Measurements from ENCODE around the gene CAB39.

Gene CAB39

GRCh38 chr2:230816735-230817134 lies 104.1 kb downstream of the CAB39 start:
- H3K27ac ChIP-seq = no peak overlapping the region
- peaks cover 32% of the 10 kb centered on the region for H3K36me3 ChIP-seq (ENCODE audit: insufficient read depth, low read length)
- no peak overlapping the region for H3K4me3 ChIP-seq
- no peak for DNase-seq (ENCODE audit: low read depth, low spot score)
- H3K9me3 ChIP-seq (ENCODE audit: low read depth, low read length) = no peaks in the 10 kb centered on the region
- TF ChIP-seq EZH2 (IDR thresholded peaks at IDR 0.05) (no peak), FOXP2 (optimal IDR thresholded peaks at IDR 0.05; ENCODE audit: control extremely low read depth, extremely low read length, insufficient read depth) (no peak), POLR2AphosphoS5 (IDR thresholded peaks at IDR 0.05; ENCODE audit: borderline replicate concordance, low read depth, low read length) (no peak)
- H3K9ac ChIP-seq (ENCODE audit: insufficient read length) = no peak overlapping the region

- H3K27ac ChIP-seq = no peak overlapping the region
- H3K36me3 ChIP-seq (ENCODE audit: insufficient read depth, low read length) = peaks cover 14% of the 10 kb centered on the region
- no peak overlapping the region for H3K4me3 ChIP-seq
- H3K9me3 ChIP-seq (ENCODE audit: low read depth, low read length) = no peaks in the 10 kb centered on the region
- no peak overlapping the region for H3K9ac ChIP-seq (ENCODE audit: insufficient read length)
- DNase-seq (ENCODE audit: low read depth, low spot score) = no peak
- no peak for TF ChIP-seq EZH2 (IDR thresholded peaks at IDR 0.05)
- no peak for TF ChIP-seq FOXP2 (optimal IDR thresholded peaks at IDR 0.05; ENCODE audit: control extremely low read depth, extremely low read length, insufficient read depth)
- no peak for TF ChIP-seq POLR2AphosphoS5 (IDR thresholded peaks at IDR 0.05; ENCODE audit: borderline replicate concordance, low read depth, low read length)
These were observed 106.8 kb downstream of the CAB39 start for GRCh38 chr2:230819433-230819832.

GRCh38 chr2:230821261-230821990 lies 108.8 kb downstream of the CAB39 start:
- H3K9ac ChIP-seq (ENCODE audit: insufficient read length) = no peak overlapping the region
- TF ChIP-seq EZH2 (IDR thresholded peaks at IDR 0.05) (no peak), POLR2AphosphoS5 (IDR thresholded peaks at IDR 0.05; ENCODE audit: borderline replicate concordance, low read depth, low read length) (no peak), FOXP2 (optimal IDR thresholded peaks at IDR 0.05; ENCODE audit: control extremely low read depth, extremely low read length, insufficient read depth) (no peak)
- H3K9me3 ChIP-seq (ENCODE audit: low read depth, low read length) = no peaks in the 10 kb centered on the region
- H3K4me3 ChIP-seq = no peak overlapping the region
- no peak for DNase-seq (ENCODE audit: low read depth, low spot score)
- H3K36me3 ChIP-seq (ENCODE audit: insufficient read depth, low read length) = peaks cover 14% of the 10 kb centered on the region
- H3K27ac ChIP-seq = no peak overlapping the region

DNA sequence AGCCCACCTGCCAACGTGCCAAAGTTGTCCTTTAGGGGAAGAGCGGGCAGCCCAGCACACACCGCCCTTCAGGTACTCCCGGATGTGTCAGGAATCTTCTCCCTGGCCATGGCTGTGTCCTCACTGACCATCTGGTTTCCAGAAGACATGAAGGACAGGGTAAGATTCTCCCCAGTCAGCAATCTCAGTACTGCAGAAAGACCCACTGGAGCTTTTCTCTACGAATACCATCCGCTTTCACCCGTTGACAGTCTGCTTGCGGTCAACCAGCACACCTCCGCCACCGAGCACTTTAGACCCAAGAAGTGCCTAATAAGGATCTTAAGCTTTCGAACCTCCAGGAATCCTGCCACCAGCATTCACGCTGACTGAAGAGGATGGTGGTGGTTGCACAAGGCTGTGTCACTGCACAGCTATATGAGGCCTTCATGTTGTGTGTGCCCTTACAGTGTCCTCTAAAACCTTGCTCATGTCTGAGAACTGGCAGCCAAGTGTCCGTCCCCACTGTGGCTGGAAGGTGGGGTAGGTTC lies 109.4 kb downstream of the CAB39 start:
- no peak overlapping the region for H3K9ac ChIP-seq (ENCODE audit: insufficient read length)
- TF ChIP-seq FOXP2 (optimal IDR thresholded peaks at IDR 0.05; ENCODE audit: control extremely low read depth, extremely low read length, insufficient read depth) (no peak), POLR2AphosphoS5 (IDR thresholded peaks at IDR 0.05; ENCODE audit: borderline replicate concordance, low read depth, low read length) (no peak), EZH2 (IDR thresholded peaks at IDR 0.05) (no peak)
- DNase-seq (ENCODE audit: low read depth, low spot score) = no peak

DNA sequence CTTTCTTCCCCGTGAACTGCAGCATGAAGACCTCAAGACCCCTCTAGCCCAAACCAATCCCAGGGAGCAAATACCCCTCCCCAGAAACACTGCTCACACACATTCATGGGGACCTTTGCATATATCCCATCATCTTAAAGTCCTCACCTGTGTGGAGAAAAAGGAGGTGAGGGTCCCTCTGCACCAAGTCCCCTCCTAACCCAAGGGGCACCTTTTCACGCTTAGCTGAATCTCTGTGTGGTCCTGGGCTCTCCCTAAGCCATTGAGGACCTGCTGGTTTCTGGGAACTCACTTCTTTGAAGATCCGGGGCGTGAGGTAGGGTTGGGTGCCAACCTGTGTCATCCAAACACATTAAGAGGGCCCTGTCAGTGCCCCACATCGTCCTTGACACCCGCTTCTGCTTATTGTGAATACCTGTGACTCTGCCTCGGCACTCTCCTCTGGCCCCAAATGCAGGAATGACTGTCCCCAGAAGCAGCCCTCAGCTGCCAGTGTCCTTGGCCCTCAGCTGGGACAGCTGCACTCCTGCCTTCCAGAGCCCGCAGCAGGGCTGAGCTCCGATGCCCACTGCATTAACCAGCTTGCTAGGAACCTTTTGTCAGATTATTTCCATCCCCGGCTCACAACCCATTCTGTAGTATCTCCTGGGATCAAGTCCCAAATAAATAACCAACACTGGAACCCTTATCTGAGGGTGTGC lies 110.8 kb downstream of the CAB39 start:
- TF ChIP-seq FOXP2 (optimal IDR thresholded peaks at IDR 0.05; ENCODE audit: control extremely low read depth, extremely low read length, insufficient read depth) (no peak), EZH2 (IDR thresholded peaks at IDR 0.05) (no peak), POLR2AphosphoS5 (IDR thresholded peaks at IDR 0.05; ENCODE audit: borderline replicate concordance, low read depth, low read length) (no peak)
- no peak overlapping the region for H3K27ac ChIP-seq
- no peaks in the 10 kb centered on the region for H3K9me3 ChIP-seq (ENCODE audit: low read depth, low read length)
- peaks cover 6% of the 10 kb centered on the region for H3K36me3 ChIP-seq (ENCODE audit: insufficient read depth, low read length)
- no peak overlapping the region for H3K9ac ChIP-seq (ENCODE audit: insufficient read length)
- no peak for DNase-seq (ENCODE audit: low read depth, low spot score)
- no peak overlapping the region for H3K4me3 ChIP-seq

More for the DNA sequence above, 109.4 kb downstream of the CAB39 start:
- H3K9me3 ChIP-seq (ENCODE audit: low read depth, low read length) = no peaks in the 10 kb centered on the region
- H3K4me3 ChIP-seq = no peak overlapping the region
- H3K27ac ChIP-seq = no peak overlapping the region
- peaks cover 14% of the 10 kb centered on the region for H3K36me3 ChIP-seq (ENCODE audit: insufficient read depth, low read length)

- peak overlapping the region; percentile 55 for H3K4me3 ChIP-seq
- H3K27ac ChIP-seq = no peak overlapping the region
- TF ChIP-seq POLR2AphosphoS5 (IDR thresholded peaks at IDR 0.05; ENCODE audit: borderline replicate concordance, low read depth, low read length) (no peak), FOXP2 (optimal IDR thresholded peaks at IDR 0.05; ENCODE audit: control extremely low read depth, extremely low read length, insufficient read depth) (no peak), EZH2 (IDR thresholded peaks at IDR 0.05) (no peak)
- peak; percentile 89 for DNase-seq (ENCODE audit: low read depth, low spot score)
- no peaks in the 10 kb centered on the region for H3K9me3 ChIP-seq (ENCODE audit: low read depth, low read length)
- H3K36me3 ChIP-seq (ENCODE audit: insufficient read depth, low read length) = no peaks in the 10 kb centered on the region
- no peak overlapping the region for H3K9ac ChIP-seq (ENCODE audit: insufficient read length)
These were observed 111.8 kb downstream of the CAB39 start for GRCh38 chr2:230824406-230824978.

DNA sequence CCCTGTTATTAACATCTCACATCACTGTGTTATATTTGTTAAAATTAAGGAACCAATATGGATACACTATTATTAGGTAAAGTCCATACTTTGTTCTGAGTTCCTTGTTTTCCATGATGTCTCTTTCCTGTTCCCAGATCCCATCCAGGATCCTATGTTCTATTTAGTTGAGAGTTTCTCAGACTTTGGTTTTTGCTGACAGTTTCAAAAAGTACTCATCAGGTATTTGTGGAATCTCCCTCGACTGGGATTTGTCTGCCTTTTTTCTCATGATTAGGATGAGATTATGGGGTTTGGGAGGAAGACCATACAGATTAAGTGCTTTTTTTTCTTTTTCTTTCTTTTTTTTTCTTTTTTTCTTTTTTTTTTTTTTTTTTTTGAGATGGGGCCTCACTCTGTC lies 112.7 kb downstream of the CAB39 start:
- no peaks in the 10 kb centered on the region for H3K36me3 ChIP-seq (ENCODE audit: insufficient read depth, low read length)
- TF ChIP-seq FOXP2 (optimal IDR thresholded peaks at IDR 0.05; ENCODE audit: control extremely low read depth, extremely low read length, insufficient read depth) (no peak), POLR2AphosphoS5 (IDR thresholded peaks at IDR 0.05; ENCODE audit: borderline replicate concordance, low read depth, low read length) (no peak), EZH2 (IDR thresholded peaks at IDR 0.05) (no peak)

DNA sequence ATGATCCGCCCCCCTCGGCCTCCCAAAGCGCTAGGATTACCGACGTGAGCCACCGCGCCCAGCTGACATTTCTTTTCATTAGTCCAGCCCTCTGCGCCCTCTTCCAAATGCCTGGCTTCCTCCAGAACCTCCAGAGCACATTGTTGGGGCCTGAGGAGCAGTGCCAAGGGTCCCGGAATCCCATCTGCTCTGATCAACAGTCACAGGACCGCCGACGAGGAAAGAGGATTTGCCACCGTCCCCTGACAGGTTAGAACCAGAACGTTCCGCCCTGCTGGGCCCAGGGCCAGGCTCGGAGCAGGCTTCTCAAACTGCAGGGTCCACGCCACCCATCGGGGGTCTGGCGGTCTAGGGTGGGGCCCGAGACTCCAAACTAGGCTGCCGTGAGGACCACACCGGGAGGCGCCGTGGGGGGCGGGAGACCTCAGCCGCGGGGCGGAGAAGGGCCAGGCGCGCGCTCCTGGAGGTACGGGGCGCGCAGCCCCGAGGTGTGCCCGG lies 115.2 kb downstream of the CAB39 start:
- no peaks in the 10 kb centered on the region for H3K9me3 ChIP-seq (ENCODE audit: low read depth, low read length)
- DNase-seq (ENCODE audit: low read depth, low spot score) = no peak
- H3K4me3 ChIP-seq = no peak overlapping the region
- no peak overlapping the region for H3K27ac ChIP-seq
- H3K9ac ChIP-seq (ENCODE audit: insufficient read length) = no peak overlapping the region
- no peaks in the 10 kb centered on the region for H3K36me3 ChIP-seq (ENCODE audit: insufficient read depth, low read length)
- TF ChIP-seq POLR2AphosphoS5 (IDR thresholded peaks at IDR 0.05; ENCODE audit: borderline replicate concordance, low read depth, low read length) (no peak), EZH2 (IDR thresholded peaks at IDR 0.05) (no peak), FOXP2 (optimal IDR thresholded peaks at IDR 0.05; ENCODE audit: control extremely low read depth, extremely low read length, insufficient read depth) (no peak)

More for the DNA sequence above, 112.7 kb downstream of the CAB39 start:
- DNase-seq (ENCODE audit: low read depth, low spot score) = no peak
- H3K9me3 ChIP-seq (ENCODE audit: low read depth, low read length) = no peaks in the 10 kb centered on the region
- H3K27ac ChIP-seq = no peak overlapping the region
- no peak overlapping the region for H3K4me3 ChIP-seq
- H3K9ac ChIP-seq (ENCODE audit: insufficient read length) = no peak overlapping the region
